ENCODE results near the gene FIGLA. TPM values are rescaled to one million over a fixed set of nuclear protein-coding genes. Genes with fewer than 3 reads are reported as not detected.
A peak's percentile ranks its signal among the peaks of the same experiment; 100 is the strongest.

The FIGLA gene
- total RNA-seq, 1 donor from 2014 or later, result not detected

DNA sequence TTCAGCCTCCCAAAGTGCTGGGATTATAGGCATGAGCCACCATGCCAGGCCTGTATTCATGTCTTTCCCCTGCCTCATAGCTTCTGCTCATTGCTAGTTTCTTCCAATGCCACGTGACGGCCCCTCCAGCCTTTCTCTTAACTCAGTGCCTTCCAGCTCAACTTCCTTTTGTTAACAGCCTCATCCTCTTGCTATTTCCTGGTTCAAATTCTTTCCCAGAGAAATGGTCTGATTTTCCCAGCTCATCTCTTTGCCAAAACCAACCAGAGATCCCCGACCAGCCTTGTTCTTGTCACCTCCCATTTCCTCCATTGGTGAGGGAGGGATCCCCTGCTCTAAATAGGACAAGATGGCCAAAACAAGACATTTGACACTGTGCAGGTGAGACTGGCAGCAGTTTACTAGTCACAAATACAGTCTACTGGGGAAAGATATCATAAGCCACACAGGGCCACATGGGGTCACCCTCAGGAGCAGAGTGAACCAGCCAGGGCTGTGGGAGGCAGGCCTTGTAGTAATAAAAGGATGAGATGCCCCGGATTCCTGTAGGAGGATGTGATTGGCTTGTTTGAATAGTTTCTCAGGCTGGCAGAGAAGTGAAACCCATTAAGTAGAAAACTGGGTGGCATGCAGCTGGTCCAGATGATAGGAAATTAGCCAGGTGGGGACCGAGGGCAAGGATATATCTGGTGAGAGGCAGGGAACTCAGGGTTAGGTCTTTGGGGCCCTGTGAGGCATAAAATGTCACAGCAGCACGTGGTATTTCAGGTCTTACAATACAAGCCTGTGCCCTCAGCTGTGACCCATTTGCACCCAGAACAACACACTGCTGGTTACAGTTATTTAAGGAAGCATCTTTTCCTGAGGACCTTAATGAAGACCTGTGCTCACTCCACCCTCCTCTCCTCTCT lies 38.7 kb upstream of the FIGLA start:
- Histone ChIP-seq H3K4me1 (no peaks in the 10 kb centered on the region), H3K36me3 (no peaks in the 10 kb centered on the region), H3K27me3 (no peaks in the 10 kb centered on the region), H3K9me3 (no peaks in the 10 kb centered on the region), H3K4me3 (no peak overlapping the region), H3K27ac (no peak overlapping the region)
- intact Hi-C loops (cut with DNase I), result no loop called here
- DNase-seq (peak; percentile 15), ATAC-seq (no peak)
- TF ChIP-seq, protein P1, sequence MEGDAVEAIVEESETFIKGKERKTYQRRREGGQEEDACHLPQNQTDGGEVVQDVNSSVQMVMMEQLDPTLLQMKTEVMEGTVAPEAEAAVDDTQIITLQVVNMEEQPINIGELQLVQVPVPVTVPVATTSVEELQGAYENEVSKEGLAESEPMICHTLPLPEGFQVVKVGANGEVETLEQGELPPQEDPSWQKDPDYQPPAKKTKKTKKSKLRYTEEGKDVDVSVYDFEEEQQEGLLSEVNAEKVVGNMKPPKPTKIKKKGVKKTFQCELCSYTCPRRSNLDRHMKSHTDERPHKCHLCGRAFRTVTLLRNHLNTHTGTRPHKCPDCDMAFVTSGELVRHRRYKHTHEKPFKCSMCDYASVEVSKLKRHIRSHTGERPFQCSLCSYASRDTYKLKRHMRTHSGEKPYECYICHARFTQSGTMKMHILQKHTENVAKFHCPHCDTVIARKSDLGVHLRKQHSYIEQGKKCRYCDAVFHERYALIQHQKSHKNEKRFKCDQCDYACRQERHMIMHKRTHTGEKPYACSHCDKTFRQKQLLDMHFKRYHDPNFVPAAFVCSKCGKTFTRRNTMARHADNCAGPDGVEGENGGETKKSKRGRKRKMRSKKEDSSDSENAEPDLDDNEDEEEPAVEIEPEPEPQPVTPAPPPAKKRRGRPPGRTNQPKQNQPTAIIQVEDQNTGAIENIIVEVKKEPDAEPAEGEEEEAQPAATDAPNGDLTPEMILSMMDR (IDR thresholded peaks at IDR 0.05), result no peak

DNA sequence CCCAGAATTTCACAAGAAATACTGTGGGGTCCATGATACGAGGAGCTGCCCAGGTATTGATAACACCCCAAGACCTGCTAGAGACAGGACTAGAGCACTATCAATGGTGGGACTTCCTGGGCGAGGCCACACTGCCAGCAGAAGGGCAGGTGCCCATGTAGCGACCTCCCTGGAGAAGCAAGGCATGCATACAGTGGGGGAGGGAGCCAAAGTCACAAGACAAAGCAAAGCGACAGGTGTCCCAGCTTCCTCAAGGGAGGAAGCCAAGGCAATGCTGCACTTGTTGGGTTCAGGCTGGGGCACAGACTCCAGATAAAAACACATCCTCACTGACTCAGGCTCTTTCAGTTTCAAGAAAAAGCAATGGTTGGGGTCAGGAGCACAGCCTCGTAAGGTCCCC lies 37.7 kb upstream of the FIGLA start:
- Histone ChIP-seq H3K36me3 (no peaks in the 10 kb centered on the region), H3K4me1 (no peaks in the 10 kb centered on the region), H3K9me3 (no peaks in the 10 kb centered on the region), H3K4me3 (no peak overlapping the region), H3K27me3 (no peaks in the 10 kb centered on the region), H3K27ac (no peak overlapping the region)
- intact Hi-C loops (cut with DNase I), result no loop called here
- TF ChIP-seq, protein P1 (IDR thresholded peaks at IDR 0.05), result no peak
- DNase-seq (peak; percentile 40), ATAC-seq (no peak)

DNA sequence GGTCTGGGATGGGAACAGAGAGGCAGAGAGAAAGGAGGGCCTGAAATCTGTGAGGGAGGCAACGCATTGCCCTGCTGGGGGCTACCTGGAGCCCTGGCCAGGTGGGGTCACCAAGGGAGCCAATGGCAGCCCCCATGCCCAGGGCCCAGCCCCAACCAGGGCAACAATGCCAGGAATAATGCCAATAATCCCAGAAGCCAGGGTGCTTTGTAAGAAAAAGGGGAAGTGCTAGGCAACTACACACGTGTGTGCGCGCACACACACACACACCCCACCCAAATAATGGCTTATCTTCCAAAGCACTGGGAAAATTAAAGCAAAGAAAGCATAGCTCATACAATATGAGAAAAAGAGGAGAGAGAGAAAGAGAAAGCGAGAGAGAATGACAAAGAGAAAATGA lies 36.9 kb upstream of the FIGLA start:
- no peaks in the 10 kb centered on the region for H3K36me3 ChIP-seq
- DNase-seq (peak; percentile 58), ATAC-seq (no peak)
- TF ChIP-seq, protein P1 (IDR thresholded peaks at IDR 0.05), result no peak
- intact Hi-C loops (cut with DNase I), result no loop called here
- no peaks in the 10 kb centered on the region for H3K27me3 ChIP-seq
- H3K27ac ChIP-seq, result no peak overlapping the region
- H3K9me3 ChIP-seq, result no peaks in the 10 kb centered on the region
- no peaks in the 10 kb centered on the region for H3K4me1 ChIP-seq
- H3K4me3 ChIP-seq, result no peak overlapping the region

DNA sequence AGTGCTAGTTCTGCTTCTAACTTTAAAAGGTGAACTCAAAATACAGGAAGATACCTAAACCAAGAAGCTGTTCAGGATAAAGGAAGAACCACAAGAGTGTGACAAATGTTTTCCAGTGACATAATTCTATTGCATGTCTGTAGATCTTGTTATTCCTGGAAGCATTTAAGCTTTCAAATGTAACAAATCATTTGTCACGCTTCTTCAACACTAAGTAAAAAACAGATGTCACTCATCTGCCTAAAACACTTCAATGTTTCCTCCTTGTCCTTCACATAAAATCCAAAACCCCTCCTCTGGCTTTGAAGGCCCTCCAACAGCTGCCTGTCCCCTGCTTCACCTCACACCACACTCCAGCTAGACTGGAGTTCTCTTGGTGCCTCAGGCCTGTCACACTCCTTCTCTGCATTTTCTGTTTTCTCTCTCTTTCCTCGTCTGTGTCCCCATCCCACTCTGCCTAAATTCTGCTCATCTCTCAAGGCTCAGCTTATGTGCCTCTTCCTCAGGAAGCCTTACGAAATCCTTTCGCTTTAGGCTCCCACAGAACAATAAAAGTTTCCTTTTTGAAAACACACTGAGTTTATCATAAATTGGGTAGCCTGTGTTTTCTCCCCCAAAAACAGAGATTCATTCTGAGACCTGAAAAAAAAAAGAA lies 36.4 kb upstream of the FIGLA start:
- no peaks in the 10 kb centered on the region for H3K9me3 ChIP-seq
- H3K27me3 ChIP-seq, result no peaks in the 10 kb centered on the region
- H3K27ac ChIP-seq, result no peak overlapping the region
- no peak for DNase-seq
- ATAC-seq, result no peak
- H3K4me3 ChIP-seq, result no peak overlapping the region
- intact Hi-C loops (cut with DNase I), result no loop called here
- TF ChIP-seq, protein P1 (IDR thresholded peaks at IDR 0.05), result no peak
- H3K4me1 ChIP-seq, result no peaks in the 10 kb centered on the region
- H3K36me3 ChIP-seq, result no peaks in the 10 kb centered on the region

DNA sequence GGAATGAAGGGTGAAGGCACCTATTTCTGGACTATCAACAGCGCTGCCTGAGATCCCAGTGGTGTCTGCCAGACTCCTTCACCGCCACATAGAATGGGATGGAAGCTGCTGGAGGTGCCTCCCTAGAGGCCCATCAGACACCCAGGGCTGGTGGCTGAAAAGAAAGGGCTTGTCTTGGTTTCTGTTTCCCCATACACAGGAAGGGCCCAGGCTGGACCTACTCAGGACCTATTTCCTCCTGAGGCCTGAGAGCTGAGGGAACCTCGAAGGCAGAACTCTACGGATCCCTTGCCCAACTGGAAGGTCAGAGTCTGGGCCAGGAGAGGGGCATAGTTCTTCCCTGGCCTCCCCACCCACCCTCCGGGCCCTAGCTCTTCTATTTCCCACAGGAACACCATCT lies 32.8 kb upstream of the FIGLA start:
- ATAC-seq (peak; percentile 19), DNase-seq (no peak)
- intact Hi-C loops (cut with DNase I), result no loop called here
- no peak overlapping the region for H3K27ac ChIP-seq
- H3K36me3 ChIP-seq, result no peaks in the 10 kb centered on the region
- no peaks in the 10 kb centered on the region for H3K4me1 ChIP-seq
- H3K27me3 ChIP-seq, result peaks cover 6% of the 10 kb centered on the region
- H3K4me3 ChIP-seq, result no peak overlapping the region
- TF ChIP-seq, protein P1 (IDR thresholded peaks at IDR 0.05), result no peak
- no peaks in the 10 kb centered on the region for H3K9me3 ChIP-seq

All from upper lobe of right lung (tissue), 1 donor.